Left renal cortex interstitium (tissue), 4 donors: ENCODE measurements around the gene DCP2. TPM values are rescaled to one million over a fixed set of nuclear protein-coding genes. Genes with fewer than 3 reads are reported as not detected.

ENCODE experiments used
- DNase-seq, 4 donors: peaks; one replicate each; pipeline ENCODE4 v3.0.0-alpha.2; 2013; ENCODE audit warnings: low read depth in 4 of 4, low spot score in 2 of 4, missing footprints in 1 of 4
- polyA plus RNA-seq, 4 donors: library from polyadenylated mRNA; unstranded; fragments of 120-200 nt; gene quantifications; one replicate each; pipeline ENCODE4 v1.2.1, GENCODE V29; 2013; ENCODE audit not compliant: insufficient read length in 4 of 4

Gene DCP2
- polyA plus RNA-seq, 4 donors: 33.8 to 44.9 (median 34.2) TPM

DNA sequence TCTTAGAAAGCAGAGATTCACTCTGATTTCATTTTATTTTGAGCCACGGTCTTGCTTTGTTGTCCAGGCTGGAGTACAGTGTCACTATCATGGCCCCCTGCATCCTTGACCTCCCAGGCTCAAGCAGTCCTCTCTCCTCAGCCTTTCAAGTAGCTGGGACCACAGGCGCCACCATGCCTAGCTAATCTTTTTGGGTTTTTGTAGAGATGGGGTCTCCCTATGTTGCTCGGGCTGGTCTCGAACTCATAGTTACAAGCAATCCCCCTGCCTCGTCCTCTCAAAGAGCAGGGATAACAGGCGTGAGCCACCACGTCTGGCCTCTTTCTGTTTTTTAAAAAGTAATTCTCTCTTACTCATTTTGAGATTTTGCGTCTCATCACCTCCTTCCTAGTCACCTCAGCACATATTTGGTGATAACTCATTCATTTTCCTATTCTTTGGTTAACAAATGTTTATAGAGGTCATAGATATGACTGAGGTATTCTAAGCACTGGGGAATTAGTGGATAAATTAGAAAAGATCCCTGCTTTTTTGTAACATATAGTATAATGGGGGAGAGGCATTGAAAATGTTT lies 10.8 kb upstream of the DCP2 start:
- DNase-seq: no peak

DNA sequence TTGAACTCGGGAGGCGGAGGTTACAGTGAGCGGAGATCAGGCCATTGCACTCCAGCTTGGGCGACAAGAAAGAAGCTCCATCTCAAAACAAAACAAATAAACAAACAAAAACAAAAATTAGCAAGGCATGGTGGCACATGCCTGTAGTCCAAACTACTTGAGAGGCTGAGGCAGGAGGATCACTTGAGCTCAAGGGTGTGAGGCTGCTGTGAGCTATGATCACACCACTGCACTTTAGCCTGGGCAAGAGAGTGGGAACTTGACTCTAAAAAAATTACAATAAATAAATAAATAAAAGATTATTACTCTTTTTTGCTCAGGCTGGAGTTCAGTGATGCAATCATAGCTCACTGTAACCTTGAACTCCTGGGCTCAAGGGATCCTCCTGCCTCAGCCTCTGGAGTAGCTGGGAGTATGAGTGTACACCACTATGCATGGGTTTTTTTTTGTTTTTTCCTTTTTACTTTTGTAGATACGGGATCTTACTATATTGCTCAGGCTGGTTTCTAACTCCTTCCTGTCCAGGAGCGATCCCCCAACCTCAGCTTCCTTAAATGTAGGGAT lies 9.0 kb upstream of the DCP2 start:
- DNase-seq: no peak

GRCh38 chr5:112968411-112969106 lies 8.0 kb upstream of the DCP2 start:
- DNase-seq: no peak

- no peak for DNase-seq
Observed at GRCh38 chr5:112971276-112971675, 5.3 kb upstream of the DCP2 start.

- DNase-seq: no peak
Observed at GRCh38 chr5:112973036-112973435, 3.6 kb upstream of the DCP2 start.

GRCh38 chr5:112973904-112974303 lies 2.7 kb upstream of the DCP2 start:
- DNase-seq: no peak

DNA sequence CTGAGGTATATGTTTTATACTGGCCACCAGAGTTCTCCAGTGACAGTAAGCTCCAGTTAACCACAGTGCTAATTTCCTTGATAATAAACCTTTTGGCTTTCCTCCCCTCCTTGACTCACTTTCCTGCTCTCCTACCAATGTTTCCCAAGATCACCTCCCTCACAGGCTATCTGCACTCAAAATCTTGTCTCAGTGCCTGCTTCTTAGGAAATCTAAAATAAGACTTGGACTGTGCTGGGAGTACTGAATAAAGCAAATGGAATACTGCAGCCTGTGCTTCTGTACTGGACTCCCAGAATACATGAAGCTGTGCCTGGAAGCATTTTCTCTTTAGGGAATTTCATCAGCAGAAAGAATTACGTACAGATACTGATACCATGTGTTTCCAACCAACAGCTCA lies 1.7 kb upstream of the DCP2 start:
- no peak for DNase-seq

- DNase-seq: no peak
Observed at GRCh38 chr5:112975721-112976431, 722 bp upstream of the DCP2 start.

DNA sequence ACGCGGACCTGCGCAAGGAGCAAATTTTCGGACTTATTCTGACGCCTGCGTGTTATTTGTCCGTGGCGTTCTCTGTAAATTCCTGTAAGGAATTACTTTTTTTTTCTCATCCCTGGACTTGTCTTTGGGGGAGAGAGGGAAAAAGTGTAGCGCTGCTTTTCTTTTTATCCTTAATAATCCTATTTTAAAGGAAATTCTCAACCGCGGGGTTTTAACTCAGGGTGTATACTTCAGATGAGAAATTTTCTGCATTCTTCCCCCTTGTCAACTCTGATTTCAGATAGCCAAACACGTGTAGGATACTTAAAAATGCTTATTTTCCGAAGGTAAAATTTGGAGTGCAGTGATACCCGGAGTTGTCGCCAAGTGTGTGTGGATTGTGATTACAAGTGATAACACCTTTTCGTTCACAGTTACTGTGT lies 853 bp downstream of the DCP2 start:
- peak in 1 of 4 donors; percentile 35 for DNase-seq

DNA sequence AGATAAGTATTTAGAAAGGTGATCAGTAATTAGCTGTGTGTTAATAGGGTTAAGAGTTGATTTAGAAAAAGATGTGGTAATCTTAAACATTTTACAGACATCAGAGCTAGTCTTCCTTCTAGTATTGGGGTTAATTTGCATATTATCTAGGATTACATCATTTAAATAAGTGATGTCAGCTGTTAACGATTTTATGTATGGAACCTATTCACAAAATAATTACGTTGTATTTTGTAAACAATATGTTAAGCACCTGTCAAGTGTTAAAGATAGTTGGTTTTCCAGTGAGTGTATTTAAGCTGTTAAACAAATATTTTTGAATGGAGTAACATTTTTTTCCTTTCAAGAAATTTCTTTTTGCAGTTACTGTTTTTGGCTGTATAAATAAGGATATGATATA lies 2.2 kb downstream of the DCP2 start:
- no peak for DNase-seq

DNA sequence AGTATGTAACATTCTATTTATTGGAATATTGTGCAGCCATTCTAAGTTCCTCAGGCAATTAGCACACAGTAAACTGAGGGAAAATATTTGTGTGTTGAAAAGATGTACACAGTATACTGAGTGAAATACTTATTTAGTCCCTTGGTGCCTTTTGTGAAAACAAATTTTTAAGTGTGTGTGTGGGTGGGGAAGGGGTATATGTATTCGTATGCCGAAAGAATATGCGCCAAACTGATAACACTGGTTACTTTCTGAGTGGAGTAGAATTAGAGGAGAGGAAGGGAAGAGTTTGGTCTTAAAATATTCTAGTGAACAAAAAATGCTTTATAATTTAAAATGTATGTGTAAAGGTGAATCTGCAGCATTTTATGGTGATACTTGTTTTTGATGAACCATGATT lies 3.1 kb downstream of the DCP2 start:
- DNase-seq: no peak

GRCh38 chr5:112983363-112983762 lies 6.8 kb downstream of the DCP2 start:
- no peak for DNase-seq

- no peak for DNase-seq
Observed at GRCh38 chr5:112986224-112986623, 9.6 kb downstream of the DCP2 start.

GRCh38 chr5:112995764-112996618 lies 19.4 kb downstream of the DCP2 start:
- DNase-seq: peak in 3 of 4 donors; percentile 35 to 64 (median 43)

- DNase-seq: no peak
Observed at GRCh38 chr5:112996830-112997374, 20.3 kb downstream of the DCP2 start.

GRCh38 chr5:112998296-112998695 lies 21.7 kb downstream of the DCP2 start:
- DNase-seq: no peak

GRCh38 chr5:113000466-113000865 lies 23.9 kb downstream of the DCP2 start:
- DNase-seq: no peak

DNA sequence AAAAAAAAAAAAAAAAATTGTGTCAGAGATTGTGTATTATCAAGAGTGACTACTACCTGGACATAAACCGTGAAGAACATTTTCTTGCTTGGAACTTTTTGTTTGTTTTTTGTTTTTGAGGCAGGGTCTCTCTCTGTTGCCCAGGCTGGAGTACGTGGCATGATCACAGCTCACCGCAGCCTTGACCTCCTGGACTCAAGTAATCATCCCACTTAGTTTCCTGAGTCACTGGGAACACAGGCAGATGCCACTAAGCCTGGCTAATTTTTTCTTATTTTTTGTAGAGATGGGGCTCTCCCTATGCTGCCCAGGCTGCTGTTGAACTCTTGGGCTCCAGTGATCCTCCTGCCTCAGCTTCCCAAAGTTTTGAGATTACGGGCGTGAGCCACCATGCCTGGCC lies 25.8 kb downstream of the DCP2 start:
- DNase-seq: no peak

- no peak for DNase-seq
Observed at GRCh38 chr5:113003763-113004162, 27.2 kb downstream of the DCP2 start.

GRCh38 chr5:113005454-113005853 lies 28.9 kb downstream of the DCP2 start:
- no peak for DNase-seq
